Stimulated activated CD4-positive, alpha-beta T cell treated with anti-CD3 and anti-CD28 coated beads, Interleukin-1b, Interleukin-23, amount 100 ng/mL, for 24 hours (primary cell): ENCODE measurements around the gene CDKL4.
"Not testable (repeated sequence)": the region's sequence is repeated elsewhere in the genome, so short reads cannot be mapped to it uniquely, and the experiment has no call there.

ENCODE experiments used
- DNase-seq, 4 experiments: peaks; one replicate each; pipeline ENCODE4 v3.0.0-alpha.2; 2020; ENCODE audit warnings: low read depth in 4 of 4, low spot score in 1 of 4

Gene CDKL4

GRCh38 chr2:39144416-39144815 is 99.4 kb downstream of the CDKL4 start:
- no peak for DNase-seq

- DNase-seq, result no peak
Observed at GRCh38 chr2:39142904-39143605, 100.7 kb downstream of the CDKL4 start.

DNA sequence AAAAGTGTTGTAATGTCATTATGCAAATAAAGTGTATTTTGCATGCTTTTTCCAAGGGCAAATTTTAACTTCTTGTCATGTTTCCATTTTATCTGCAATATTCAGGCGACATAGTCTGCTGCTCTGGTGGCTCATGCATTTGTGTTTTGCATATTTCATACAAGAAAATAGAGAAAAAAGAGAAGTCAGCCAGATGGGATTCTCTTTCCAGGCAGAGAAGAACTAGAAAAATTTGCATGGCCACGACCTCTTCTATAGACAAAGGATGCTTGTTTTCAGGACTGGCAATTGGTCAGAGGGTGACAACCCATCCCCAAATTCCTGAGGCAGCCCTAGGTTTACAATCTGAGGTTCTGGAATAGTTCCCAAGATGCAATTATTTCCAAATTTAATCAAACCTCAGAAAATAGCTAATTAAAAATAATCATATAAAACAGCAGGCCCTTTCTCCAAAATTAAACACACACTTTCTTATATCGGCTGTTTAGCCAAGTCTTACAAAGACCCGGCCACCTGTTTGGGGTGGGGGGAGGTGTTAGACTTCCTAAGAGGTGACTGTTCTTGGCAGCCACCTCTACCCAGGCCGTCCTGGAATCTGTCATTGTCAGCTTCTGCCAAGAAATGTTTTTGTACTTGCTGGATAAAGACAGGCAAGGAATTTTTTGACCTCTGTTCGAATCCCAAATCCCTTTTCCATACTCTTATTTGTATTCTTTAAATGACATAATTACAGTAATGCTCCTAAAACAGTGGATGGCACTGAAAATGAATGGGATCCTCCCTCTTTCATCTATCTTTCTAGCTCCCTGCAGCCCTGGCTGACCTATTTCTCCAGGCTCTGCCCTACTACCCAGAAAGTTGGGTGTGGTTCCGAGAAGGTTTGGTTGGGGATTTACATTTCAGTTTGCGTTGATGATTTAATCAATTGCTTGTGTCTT is 102.2 kb downstream of the CDKL4 start:
- no peak for DNase-seq

- not testable (repeated sequence) for DNase-seq
Observed at GRCh38 chr2:39140948-39141333, 102.8 kb downstream of the CDKL4 start.

- no peak for DNase-seq
Observed at GRCh38 chr2:39140322-39140847, 103.4 kb downstream of the CDKL4 start.

DNA sequence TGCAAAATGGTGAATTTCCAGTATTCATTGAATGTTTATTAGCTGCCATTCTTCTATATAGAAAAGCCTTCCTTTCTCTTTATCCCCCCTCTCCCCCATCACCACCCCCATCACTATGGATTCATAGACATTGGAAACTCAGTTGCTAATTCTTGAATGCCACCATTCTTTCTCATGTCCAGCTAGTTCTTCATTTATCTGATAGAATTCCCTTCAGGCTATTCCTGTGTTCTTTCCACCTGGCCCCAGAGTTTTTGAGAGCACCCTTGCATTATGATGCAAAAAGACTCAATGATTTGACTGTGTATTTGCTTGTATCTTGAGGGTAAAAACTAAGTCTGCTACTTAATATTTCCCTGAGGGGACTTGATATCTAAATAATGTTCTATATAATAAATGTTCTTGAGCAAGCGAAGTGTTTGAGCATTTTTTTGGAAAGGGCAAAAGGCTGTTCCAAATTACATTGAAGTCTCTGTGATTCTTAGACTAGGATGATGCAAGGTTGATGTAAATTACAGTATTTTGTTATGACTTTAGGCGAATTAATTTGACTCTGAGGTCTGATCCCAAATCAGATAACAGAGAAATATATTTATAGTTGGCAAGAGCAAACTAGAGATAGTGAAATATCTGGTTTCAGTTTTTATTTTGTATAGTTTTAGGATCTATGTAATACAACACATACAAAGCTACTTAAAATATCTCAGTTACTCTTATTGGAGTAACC is 104.1 kb downstream of the CDKL4 start:
- DNase-seq, result no peak

GRCh38 chr2:39138837-39139211 is 104.9 kb downstream of the CDKL4 start:
- no peak for DNase-seq

DNA sequence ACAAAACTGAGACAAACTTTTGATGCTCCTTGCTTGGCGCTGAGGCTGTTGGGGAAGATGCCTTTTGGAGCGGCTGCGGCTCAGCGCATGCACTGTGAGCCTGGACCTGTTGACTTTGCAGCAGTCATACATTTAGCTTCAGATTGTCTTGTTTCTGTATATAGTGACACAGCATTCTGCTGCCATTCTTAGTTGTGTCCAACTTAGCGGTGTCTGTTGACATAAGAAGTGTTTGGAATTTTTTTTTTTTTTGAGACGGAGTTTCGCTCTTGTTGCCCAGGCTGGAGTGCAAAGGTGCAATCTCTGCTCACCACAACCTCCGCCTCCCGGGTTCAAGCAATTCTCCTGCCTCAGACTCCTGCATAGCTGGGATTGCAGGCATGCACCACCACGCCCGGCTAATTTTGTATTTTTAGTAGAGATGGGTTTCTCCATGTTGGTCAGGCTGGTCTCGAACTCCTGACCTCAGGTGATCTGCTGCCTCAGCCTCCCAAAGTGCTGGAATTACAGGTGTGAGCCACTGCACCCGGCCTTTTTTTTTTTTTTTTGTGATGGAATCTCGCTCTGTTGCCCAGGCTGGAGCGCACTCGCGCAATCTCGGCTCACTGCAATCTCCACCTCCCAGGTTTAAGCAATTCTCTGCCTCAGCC is 105.5 kb downstream of the CDKL4 start:
- DNase-seq, result not testable (repeated sequence)

GRCh38 chr2:39136799-39137198 is 107.0 kb downstream of the CDKL4 start:
- no peak for DNase-seq

DNA sequence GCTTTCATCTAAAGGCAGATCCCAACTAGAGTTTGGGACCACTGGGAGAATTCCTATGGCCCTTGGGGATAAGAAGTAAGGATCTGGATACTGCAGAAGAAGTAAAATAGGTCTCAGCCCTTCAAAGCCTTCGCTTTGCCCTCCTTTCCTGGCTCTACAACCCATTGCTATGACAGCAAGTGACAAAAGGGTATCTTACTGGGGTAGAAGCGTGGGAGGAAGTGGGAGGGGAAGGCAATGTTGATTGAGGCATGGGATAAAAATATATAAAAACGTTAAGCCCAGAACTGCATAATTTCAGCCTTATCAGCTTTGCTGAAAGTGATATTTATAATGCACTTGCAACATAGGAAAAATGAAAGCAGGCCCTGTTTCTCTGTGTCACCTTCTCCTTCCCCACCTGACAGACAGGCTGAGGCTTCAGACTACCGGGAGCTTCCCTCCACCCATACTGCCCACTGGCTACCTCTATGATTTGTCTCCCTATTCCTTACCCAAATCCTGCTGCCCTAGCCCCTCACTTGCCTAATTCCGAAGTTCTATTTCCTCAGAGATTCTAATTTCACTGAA is 108.0 kb downstream of the CDKL4 start:
- no peak for DNase-seq

DNA sequence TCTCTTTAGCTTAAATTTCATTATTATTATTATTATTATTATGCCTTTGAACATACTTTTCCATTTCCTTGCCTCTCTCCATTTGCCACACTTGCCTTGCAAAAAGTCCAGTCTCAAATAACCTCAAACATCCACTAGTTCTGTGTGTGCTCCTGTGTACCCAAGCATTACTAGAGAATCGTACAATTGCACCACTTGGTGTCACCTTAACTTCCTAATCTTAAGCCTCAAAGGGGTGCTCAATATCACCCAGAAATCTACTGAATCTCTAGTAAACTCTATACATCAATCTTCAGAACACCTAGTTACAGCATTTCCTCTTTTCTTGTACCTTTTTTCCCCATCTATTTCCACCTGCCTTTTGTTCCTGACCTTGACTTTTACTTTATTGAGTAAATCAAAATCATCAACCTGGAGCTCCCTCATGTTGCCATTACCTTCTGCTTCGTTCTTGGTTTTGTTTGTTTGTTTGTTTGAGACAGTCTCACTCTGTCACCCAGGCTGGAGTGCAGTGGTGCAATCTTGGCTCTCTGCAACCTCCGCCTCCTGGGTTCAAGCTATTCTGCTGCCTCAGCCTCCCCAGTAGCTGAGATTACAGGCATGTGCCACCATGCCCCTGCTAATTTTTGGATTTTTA is 110.4 kb downstream of the CDKL4 start:
- no peak for DNase-seq

DNA sequence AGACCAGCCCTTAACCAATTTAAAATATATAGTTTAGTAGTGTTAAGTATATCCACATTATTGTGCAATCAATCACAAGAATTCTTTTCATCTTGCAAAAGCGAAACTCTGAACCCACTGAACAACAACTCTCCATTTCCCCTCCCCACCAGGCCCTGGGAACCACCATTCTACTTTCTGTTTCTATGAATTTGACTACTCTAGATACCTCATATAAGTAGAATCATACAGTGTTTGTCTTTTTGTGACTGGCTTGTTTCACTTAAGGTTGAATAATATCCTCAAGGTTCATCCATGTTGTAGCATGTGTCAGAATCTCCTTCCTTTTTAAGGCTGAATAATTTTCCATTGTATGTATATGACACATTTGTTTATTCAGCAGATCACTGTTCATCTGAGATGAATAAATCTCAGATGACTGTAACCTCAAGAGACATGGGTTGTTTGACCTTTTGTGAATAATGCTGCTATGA is 114.8 kb downstream of the CDKL4 start:
- DNase-seq, result peak in 3 of 4 experiments; percentile 21 to 59 (median 48)

DNA sequence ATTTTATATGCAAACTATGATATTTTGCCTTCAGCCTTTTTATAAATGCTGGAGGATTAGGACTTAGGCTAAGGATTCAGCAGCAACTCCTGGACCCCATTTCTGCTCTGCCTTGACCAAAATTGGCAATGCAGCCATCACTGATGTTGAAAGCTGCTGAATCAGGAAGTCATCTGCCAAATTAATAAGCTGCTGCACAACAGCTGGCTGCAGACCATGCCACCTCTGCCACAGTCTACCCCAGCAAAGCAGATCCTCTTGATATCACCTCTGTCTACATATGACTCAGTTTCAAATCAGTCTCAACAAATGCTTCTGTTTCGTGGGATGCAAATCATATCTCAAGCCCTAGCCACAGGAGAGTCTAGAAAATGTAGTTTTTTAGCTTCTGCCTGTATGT is 115.8 kb downstream of the CDKL4 start:
- peak in 1 of 4 experiments; percentile 22 for DNase-seq
